HG03354 (cell line): Measurements from ENCODE around the gene PRCC.

Experiments
- ATAC-seq: cut with Tn5 transposase; IDR thresholded peaks from one replicate; pipeline ENCODE4 v1.9.1; 2021; ENCODE audit warnings: mild to moderate bottlenecking; ENCODE audit not compliant: unreplicated experiment, poor library complexity, severe bottlenecking

PRCC gene

GRCh38 chr1:156789621-156790318 is 22.4 kb downstream of the PRCC start:
- no peak for ATAC-seq

DNA sequence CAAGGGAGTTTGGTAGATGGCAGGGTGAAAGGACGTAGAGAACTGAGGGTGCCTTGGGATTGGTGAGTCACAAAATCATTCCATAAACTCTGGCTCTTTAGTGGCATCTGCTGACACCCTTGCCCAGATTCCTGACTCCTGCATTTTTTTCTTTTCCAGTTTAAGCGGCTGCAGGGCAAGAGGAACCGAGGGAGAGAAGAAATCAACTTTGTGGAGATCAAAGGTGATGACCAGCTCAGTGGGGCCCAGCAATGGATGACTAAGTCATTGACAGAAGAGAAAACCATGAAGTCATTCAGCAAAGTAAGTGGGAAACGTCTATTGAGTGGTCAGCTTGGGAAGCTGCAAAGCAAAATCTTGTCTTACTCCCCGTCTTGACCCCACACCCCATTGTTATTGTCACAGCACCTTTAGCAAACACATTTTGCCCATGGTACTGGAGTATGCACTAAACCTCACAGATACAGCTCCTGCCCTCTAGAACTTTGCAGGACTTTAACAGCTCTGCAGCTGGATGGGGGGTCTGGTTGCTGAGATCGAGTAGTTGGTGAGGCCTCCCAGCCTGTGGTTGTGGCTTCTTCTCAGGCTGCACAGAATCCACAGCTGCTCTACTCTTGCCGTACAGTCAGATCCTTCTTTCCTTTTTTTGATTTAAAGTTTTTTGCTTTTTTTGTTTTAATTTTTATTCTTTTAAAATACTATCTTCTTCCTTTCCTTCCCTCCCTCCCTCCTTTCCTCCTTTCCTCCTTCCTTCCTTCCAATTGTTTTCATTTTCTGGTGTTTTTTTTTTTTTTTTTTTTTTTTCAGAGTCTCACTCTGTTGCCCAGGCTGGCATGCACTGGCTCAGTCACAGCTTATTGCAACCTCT is 27.4 kb downstream of the PRCC start:
- no peak for ATAC-seq

DNA sequence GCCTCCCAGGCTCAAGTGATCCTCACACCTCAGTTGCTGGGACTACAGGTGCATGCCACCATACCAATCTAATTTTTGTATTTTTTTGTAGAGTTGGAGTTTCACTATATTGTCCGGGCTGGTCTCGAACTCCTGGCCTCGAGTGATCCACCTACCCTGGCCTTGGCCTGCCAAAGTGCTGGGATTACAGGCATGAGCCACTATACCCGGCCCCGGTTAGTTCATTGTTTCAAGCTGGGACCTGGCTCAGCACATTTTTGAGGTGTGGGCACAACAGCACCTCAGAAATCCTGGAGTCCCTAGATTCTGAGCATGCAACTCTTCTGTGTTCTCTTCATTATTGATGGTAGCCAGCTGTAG is 28.0 kb downstream of the PRCC start:
- no peak for ATAC-seq

DNA sequence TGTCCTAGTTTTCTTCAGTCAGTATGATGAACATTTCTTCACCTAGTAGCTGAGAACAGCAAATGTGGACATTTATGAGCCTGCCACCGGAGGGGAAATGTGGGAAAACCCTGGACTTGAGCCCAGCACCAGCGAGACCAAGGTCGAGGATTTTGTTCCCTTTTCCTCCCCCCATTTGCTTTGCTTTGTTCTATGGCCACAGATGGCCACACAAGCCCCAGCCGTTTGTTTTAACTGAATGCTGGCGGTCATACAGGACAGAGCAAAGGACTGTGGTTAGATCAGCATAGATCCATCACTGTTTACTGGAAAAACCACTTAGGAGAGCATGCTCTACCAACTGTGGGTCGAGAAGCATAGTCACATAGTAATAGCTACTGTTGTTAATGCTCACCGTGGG is 28.5 kb downstream of the PRCC start:
- no peak for ATAC-seq

DNA sequence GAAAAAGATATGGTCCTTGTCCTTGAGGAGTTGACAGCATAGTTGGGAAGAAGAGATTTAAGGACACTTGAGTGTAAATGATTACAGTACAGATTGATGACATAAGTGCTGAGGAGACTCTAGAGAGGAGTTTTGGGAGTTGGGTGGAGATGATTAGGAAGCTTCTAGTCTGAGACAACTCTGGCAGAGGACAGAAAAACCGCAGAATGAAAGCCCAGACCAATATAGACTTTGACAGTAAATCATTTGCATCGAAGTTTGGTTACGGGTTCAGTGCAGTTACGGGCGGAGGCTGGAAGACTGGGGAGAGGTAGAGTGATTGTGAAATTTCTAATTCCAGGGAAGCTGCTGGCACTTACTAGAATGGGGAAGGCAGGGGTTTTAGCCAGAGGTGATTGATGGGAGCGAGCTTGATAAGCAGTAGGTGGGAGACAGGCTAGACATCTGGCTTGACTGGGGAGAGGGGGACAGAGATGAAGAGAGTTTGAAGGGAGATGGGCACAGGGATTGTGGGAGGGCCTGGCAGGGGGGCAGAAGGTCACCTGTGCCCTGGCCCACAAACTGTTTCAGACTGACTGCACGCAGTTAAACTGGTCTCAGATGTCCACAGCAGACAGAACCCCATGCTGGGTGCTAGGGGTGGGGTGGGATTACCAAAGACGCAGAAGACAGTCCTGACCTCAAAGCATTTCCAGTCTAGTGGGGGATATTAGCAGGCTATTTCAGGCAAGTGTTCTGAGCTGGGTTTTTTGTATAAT is 29.2 kb downstream of the PRCC start:
- ATAC-seq = no peak

DNA sequence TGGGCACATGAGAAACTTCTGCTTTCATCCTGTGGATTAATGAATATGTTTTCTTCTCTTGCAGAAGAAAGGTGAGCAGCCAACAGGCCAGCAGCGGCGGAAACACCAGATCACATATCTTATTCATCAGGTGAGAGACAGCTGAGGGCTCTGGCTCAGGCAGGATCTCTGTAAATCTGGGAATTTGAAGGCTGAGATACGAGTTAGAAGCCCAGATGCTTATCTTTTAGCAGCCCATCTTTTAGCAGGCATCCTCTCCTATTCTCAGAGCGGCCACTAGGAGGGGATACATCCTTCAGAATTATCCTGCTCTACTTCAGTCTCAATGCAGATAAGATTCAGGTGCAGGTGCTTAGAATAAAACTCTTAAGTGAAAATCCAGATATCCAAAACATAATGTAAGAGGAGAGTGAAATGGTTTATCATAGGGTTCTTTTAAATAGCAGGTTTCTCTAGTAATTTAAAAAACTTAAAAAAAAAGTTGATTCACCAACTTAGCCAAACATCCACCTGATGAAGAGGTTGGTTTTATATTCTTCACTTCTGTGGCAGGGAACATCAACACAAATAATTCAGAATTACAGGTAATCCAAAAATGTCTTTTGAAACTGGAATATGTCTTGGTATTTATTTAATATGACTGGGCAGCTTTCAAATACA is 30.0 kb downstream of the PRCC start:
- ATAC-seq = no peak

DNA sequence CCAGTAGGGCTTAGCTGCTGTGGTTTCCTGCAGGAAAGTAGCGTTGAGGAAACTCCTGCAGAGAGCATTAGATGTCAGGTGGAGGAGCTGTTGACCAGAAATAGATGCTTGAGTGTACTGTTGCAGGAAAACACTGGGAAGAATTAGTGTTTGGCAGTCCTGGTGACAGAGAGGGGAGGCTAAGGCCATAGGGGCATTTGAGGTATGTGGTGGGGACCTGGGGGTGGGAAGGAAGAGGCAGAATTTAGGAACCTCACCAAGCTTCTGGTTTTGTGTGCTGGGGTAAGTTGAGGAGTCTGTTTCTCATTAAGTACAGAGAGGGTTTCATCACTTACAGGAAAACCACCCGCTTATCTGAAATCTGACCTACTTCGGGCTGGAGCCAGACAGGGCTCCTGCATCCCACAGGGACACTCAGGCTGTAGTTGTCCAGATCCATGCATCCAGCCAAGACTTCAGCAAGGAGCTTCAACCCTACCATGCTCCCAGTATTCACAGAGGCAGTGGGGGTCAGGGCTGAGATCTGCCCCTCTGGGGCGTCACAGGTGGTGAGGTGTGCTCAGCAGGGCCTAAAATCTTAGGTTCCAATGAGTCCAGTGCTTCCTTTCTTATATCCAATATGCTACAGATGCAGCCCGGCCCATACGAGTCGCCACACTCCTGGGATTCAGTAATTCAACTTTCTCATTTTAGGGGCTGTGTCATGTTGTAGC is 34.2 kb downstream of the PRCC start:
- ATAC-seq = no peak

- no peak for ATAC-seq
These were observed 35.1 kb downstream of the PRCC start for GRCh38 chr1:156802421-156802935.

DNA sequence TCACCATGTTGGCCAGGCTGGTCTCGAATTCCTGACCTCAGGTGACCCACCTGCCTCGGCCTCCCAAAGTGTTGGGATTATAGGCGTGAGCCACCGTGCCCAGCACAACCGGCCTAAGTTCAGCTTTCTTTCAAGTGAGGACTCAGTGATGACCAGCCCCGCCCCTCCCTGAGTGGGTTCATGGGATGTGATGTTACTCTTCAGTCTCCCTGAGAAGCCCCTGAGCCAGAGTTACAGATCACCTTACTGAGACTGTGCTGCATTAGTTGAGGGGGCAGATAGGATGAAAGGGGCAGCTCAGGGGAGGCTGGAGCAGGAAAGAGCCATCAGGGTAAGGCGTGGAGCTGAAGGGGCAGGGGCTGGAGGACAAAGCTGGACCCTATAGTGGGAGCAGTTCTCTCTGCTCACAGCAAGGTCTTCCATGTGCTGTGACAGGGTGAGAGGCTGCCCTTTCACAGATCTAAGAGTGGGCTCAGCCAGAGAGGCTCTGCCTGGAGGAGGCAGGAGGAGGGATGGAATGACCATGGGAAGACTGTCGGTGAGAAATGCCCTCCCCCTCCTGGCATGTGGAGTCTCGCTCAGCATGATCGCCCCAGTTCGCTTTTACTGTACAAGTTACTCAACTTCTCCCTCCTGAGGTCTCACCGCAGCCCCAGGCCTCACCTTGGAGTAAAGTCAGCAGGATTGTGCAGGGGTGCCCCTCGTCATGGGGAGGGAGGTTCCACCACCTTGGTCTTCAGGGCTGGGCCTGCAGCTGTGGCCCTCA is 35.9 kb downstream of the PRCC start:
- ATAC-seq = no peak

DNA sequence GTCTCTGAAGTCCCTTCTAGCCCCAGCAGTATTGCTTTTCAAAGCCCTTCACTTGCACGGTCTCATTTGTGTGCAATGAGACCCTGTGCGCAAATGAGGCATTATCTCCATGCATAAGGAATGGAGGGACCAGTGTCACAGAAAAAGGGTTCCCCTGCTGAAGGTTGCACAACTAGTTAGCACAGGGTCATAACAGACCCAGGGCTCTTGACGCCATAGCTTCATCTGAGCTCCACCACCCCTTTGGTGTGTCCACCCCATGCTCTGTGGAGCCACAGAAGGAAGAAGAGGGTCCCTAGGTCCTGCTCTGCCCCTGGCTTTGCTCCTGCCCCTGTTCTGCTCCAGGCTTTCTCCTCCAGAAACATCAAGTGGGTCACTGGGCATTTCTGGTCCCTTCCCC is 36.7 kb downstream of the PRCC start:
- no peak for ATAC-seq

GRCh38 chr1:156804572-156805243 is 37.4 kb downstream of the PRCC start:
- ATAC-seq = no peak

DNA sequence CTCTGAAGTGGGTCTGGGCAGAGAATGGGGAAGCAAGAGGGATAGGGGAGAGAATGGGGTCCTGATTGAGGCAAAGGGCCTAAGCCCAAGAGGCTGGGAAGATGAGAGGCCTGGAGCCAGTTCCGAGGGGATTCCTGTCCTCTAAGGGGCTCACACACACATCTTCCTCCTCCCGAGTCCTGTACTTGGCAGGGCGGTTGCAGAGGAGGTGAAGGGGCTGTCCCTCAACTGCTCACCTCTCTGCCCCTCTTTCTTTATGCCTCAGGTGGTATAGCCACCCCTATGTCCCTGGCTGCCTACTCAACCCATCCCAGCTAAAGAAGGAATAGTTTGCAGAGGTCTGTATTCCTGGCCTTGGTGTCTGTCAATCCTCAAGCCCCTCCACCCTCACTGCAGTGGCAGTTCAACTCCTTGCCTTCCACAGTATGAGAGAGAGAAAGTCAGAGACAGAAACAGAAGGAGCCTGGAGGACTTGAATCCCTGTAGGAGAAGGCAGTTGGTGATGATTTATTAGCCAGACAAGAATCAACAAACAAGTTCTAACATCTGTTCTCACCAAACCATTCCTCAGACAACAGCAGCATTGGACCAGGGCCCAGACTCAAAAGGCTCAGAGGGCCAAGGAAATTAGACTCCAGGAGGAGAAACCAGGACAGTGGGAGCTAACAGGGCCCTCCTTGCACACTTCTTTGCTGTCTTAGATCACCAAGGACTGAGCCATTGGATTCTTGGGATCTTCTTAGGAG is 38.6 kb downstream of the PRCC start:
- ATAC-seq = no peak

DNA sequence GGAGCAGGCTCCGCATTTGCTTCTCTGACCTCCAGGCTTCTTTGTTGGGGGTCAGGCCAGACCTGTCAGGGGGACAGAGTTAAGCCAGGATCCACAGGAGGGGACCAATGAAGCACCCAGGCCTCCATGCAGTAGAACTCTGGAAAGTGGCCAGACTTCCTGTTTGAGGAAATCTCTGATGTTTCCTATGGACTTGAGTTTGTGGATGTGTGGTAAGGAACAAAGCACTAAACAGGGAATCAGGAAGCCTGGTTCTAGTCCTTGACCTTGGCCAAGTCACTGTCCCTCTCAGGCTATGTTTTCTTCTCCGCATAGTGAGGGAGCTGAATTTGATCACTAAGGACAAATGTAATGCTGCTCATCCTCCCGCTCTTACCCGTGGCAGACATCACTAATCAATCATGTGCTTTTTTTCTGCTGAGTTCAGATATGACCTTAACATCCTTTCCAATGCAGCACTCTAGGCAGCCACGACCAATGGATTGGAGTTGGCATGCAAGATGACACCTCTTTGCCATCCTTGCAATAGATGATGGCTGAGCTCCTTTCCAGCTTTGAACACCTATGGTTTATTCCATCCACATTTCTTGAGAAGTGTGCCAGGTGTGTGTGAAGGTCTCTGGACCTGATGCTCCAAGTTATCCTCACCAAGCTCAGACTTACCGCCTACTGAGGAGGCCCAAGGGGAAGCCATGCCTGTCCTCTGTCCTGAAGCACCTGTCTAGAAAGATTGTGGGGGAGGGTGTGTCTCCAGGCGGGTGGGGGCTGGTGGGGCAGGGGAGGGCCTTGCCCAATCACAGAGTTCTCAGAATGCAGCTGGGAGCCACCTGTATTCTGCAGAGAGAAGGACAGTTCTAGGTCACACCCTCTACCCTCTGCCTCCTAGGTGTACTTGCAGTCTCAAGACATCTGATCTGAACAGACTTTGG is 39.4 kb downstream of the PRCC start:
- no peak for ATAC-seq

DNA sequence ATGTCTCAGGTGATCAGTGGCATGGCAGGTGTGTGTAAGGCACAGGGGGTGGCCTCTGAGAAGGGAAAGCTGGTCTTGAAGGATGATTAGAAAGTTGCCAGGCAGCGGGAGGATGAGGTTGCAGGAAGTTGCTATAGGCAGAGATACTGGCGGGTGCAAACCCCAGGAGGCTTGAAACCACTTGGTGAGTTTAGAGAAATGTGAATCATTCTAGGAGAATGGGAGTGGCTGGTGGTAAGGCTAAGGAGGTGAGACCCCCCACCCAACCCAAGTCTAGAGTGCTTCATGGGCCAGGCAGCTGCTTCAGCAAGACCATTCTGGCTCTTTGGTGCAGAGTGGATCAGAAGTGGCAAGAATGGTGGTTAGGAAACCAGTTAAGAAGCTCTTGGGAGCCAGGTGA is 40.3 kb downstream of the PRCC start:
- ATAC-seq = no peak

DNA sequence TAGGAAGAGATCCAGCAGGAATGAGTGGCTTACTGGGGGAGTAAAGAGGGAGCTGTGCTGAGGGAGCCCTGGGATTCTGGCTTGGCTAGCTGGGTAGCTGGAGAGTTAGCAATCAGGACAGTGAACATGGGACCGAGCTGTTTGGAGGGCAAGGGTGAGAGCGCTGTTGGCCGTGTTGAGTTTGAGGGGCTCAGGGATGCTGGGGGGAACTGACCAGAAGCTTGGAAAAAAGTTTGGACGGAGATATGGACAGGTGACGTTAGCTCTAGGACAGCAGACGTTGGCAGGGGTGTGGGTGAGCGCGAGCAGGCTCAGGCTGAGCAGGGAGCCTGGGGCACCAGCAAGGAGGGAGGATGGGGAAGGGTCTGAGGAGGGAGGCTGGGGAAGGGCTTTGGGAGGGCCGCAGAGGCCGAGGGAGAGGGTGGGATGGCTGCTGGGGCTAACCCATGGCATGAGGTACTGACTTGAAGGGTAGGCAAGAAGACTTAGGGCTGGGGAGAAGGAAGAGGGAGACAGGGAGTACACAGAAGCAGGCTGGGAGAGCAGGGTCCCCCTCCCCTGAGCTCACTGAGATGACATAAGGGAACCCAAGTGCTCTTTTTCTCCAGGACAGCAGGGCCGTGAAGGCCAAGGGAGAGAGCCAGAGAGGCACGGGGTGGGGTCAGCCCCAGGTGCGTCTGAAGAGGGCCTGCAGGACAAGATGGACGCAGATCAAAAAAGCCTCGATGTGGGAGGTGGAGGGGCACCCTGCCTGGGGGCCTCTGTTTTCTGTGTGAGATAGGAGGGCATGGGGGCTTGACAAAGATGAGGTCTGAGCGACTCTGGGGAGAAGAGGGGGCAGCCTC is 41.1 kb downstream of the PRCC start:
- ATAC-seq = no peak

GRCh38 chr1:156809281-156809680 is 41.9 kb downstream of the PRCC start:
- no peak for ATAC-seq
